ENCODE measurements around the gene VSIR.

VSIR gene

DNA sequence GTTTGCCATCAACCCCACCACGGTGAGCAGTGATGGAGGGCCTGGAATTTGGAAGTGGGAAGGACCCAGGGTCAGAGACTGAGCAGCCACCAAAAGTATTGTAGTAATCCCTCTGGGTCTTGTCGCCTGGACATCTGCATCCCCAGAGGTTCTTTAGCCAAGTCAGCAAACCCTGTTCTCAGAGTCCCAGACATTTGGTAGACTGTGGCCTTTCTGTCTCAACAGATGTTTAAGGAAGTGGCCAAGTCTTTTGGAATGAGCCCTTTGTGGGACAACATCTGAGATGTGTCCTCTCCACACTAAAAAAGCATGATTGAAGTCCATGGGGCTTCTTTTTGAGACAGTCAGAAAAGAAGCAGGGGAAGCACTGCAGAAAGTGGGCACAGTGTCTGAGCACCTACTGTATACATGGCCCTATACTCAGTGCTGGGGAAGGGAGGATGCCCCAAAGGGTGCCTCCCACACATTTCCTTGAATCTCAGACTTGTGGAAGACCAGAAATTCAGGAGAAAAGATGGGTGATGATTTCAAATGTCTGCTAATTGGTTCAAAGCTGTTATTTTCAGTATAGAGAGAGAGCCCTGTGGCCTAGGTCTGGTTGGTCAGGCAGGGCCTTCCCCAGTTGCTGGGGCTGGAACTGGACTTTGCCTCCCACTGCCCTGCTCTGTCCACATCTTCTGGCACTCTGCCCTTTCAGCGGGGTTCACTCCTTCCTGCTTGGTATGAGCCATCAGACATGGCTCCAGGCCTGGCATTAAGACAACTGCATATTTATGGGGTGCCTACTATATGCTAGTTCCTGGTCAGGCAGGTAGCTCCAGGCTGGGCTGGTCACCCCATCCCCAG, 26.5 kb upstream of the VSIR start:
- DNase-seq (ENCODE audit: extremely low read depth, low read depth), result no peak
- no peak overlapping the region for H3K4me3 ChIP-seq (replicated peaks; ENCODE audit: low read depth, low read length)
- TF ChIP-seq, protein P1, sequence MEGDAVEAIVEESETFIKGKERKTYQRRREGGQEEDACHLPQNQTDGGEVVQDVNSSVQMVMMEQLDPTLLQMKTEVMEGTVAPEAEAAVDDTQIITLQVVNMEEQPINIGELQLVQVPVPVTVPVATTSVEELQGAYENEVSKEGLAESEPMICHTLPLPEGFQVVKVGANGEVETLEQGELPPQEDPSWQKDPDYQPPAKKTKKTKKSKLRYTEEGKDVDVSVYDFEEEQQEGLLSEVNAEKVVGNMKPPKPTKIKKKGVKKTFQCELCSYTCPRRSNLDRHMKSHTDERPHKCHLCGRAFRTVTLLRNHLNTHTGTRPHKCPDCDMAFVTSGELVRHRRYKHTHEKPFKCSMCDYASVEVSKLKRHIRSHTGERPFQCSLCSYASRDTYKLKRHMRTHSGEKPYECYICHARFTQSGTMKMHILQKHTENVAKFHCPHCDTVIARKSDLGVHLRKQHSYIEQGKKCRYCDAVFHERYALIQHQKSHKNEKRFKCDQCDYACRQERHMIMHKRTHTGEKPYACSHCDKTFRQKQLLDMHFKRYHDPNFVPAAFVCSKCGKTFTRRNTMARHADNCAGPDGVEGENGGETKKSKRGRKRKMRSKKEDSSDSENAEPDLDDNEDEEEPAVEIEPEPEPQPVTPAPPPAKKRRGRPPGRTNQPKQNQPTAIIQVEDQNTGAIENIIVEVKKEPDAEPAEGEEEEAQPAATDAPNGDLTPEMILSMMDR (IDR thresholded peaks at IDR 0.05; ENCODE audit: low read depth, low read length, missing control alignments), result no peak

DNA sequence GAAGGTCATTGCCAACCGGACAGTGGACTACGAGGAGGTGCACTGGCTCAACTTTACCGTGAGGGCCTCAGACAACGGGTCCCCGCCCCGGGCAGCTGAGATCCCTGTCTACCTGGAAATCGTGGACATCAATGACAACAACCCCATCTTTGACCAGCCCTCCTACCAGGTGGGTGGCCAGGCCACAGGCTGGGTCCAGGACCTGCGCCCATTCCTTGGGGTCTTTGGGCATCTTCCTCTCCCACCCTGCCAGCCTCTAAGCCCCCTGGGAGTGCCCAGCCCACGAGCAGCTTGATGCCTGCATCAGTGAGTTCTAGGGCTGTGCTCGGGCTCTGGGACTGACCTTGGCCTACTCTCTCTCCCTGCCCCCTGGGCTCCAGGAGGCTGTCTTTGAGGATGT, 25.8 kb upstream of the VSIR start:
- TF ChIP-seq, protein P1 (IDR thresholded peaks at IDR 0.05; ENCODE audit: low read depth, low read length, missing control alignments), result no peak
- H3K4me3 ChIP-seq (replicated peaks; ENCODE audit: low read depth, low read length), result no peak overlapping the region
- DNase-seq (ENCODE audit: extremely low read depth, low read depth), result no peak

DNA sequence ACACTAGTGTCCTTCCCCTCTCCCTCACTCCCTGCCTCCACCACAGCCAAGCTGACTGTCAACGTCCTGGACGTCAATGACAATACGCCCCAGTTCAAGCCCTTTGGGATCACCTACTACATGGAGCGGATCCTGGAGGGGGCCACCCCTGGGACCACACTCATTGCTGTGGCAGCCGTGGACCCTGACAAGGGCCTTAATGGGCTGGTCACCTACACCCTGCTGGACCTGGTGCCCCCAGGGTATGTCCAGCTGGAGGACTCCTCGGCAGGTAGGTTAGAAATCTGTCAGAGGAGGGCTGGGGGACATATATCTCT, 24.9 kb upstream of the VSIR start:
- no peak for DNase-seq (ENCODE audit: extremely low read depth, low read depth)
- TF ChIP-seq, protein P1 (IDR thresholded peaks at IDR 0.05; ENCODE audit: low read depth, low read length, missing control alignments), result no peak
- H3K4me3 ChIP-seq (replicated peaks; ENCODE audit: low read depth, low read length), result no peak overlapping the region

DNA sequence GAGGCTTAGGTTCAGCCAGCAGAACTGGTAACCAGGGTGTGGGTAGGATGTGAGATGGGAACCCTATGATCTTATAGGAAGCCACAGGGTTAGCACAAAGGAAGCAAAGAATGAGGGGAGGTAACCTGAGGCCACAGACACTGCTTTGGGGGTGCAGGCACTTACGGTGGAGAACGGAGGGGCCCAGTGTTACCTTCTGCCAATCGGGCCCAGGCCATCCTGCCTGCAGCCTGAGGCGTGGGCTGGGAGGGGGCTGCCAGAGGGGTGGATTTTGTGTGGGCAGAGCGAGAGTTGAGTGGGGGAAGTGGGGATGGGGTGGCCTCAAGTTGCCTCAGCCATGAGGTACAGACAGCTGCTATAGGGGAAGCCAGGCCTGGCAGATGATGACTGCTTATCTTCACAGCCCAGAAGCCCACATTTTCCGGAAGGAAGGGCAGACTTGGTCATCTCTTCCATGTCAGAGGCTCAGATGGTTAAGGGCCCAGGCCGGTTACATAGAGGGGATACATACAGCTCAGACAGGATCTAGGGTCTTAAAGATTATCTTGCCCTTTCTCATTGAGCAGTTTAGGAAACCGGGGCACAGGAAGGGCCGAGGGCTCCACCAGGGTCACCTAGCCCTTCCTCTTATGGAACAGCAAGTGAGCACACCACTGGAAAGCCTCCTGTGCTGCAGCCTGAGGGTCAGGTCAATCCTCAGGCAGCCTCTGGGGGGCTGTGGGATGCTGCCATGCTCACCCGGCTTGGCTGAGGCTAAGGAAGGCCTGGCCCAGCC, 24.4 kb upstream of the VSIR start:
- no peak for DNase-seq (ENCODE audit: extremely low read depth, low read depth)
- no peak overlapping the region for H3K4me3 ChIP-seq (replicated peaks; ENCODE audit: low read depth, low read length)
- TF ChIP-seq, protein P1 (IDR thresholded peaks at IDR 0.05; ENCODE audit: low read depth, low read length, missing control alignments), result no peak

DNA sequence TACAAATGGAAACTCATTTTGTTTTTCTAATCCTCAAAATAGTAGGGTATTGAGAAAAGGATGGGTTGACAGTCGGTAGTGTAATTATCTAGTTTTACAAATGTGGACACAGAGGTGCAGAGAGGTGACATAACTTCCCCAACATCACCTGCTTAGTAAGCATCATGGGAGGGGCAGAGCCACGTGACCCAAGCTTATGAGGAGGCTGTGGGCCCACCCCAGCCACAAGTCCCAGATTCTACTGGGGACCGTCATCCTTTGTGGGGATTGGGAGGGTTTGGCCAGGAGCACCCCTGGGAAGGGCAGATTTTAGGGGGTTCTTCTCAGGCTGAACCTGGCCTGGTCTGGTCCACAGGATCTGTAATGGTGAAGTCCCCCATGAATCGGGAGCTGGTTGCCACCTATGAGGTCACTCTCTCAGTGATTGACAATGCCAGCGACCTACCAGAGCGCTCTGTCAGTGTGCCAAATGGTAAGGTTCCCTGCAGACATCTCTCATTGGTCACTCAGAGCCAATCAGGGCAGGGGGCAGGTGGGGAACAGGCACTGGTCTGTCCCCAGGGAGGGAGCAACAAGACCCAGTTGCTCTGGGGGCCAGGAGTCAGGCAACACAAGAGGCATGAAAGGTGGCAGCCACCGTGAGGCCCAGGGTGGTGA, 23.6 kb upstream of the VSIR start:
- no peak for DNase-seq (ENCODE audit: extremely low read depth, low read depth)
- TF ChIP-seq, protein P1 (IDR thresholded peaks at IDR 0.05; ENCODE audit: low read depth, low read length, missing control alignments), result no peak
- H3K4me3 ChIP-seq (replicated peaks; ENCODE audit: low read depth, low read length), result no peak overlapping the region

DNA sequence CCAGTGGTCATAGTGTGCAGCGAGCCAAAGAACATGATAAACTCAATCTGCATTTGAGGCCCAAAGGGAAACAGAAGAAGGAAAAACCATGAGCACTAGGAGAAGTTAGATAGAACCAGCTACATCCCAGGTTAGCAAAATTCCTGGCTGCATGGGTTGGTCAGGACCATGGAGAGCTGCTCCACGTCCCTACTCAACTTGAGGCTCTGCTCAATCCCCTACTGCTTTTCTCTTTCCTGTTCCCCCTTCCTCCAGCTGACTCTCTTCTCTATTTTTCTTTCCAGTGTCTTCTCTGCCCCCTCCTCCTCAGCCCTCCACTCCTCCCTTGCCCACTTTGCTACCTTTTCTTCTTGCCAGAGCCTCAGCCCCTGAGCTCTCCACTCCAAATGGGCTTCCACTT, 21.9 kb upstream of the VSIR start:
- H3K4me3 ChIP-seq (replicated peaks; ENCODE audit: low read depth, low read length), result no peak overlapping the region
- TF ChIP-seq, protein P1 (IDR thresholded peaks at IDR 0.05; ENCODE audit: low read depth, low read length, missing control alignments), result no peak
- no peak for DNase-seq (ENCODE audit: extremely low read depth, low read depth)
